CD4-positive, alpha-beta T cell treated with Interleukin-10 for 1 hour (primary cell): ENCODE results near the gene MIB1.
A peak's percentile ranks its signal among the peaks of the same experiment; 100 is the strongest.

Source experiments
- DNase-seq: peaks from one replicate; pipeline ENCODE4 v3.0.0-alpha.2; 2020

The MIB1 gene

DNA sequence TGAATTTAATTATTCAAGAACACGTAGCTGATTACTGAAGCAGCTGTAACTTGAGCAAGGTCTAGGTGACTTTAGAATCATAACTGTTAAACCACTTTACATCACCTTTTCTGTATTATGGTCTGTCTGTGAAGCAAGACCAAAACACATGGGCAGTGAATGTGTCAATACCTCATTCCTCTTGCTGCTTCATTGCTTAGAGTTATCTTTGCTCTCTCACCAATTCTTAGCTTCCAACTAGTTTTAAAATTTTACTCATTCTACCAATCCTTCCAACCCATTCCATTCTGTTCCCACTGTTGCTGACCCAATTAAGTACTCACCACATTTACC lies 80.2 kb downstream of the MIB1 start:
- DNase-seq, result no peak

DNA sequence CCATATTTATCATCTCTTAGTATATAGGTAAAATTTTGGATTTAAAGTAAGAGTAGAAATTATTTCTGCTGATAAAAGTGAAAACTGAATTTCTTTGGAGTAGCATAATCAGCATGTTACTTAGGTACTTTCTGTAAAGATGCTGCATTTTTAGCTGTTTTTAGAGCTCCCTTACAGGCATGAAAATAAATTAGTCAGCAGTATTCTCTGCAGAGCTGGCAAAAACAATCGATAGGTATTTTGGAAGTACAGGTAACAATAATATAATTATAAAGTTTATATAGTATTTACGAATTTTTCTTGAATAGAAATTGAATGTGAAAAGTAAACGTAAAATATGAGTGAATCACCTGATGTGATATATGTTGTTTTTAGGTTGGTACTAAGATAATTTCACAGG lies 83.3 kb downstream of the MIB1 start:
- DNase-seq, result no peak

DNA sequence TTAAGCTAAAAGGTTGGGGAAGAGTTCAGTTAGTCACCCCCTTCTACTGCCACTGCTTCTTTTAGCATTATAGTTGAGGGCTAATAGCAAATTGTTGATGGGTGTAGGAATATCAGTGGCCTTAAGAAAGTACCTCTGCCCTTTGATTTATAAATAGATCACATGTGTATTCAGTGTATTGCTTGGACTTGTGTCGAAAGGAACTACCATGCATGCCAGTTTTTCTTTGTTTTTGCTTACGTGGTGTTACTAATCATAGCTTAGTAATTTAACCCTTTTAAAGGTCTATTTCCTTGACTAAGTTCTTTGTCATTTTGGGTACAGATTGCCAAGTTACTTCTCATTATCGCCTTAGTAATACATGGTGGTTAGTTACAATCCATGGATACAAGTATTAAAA lies 85.6 kb downstream of the MIB1 start:
- DNase-seq, result no peak

DNA sequence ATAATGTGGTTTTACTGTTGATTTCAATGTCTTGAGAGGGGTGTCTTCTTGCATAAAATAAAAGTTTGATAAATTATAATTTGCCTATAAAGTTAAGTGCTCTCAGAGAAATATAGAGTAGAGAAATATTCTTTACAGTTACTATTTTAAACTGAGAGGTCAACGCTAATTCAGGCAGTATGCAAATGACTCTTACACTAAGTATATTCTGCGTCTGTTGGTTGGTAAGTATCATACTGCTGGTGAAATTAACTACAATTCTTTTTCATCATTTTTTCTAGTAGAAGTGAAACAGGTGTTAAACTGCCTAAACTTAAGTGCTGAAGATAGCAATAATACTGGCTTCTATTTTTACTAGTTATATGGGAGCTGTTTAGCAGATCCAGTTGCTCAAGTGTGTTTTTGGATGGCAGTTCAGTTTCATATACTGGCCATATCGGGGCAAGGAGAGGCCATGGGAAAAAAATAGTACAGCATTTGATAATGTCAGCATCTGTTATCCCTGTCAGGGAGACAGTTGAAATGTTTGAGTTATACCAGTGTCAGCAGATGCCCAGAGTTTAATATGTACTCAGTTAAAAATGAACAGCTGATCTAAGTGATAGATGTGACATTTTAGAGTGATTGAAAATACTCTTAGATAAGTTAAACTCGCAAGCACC lies 86.2 kb downstream of the MIB1 start:
- DNase-seq, result no peak

DNA sequence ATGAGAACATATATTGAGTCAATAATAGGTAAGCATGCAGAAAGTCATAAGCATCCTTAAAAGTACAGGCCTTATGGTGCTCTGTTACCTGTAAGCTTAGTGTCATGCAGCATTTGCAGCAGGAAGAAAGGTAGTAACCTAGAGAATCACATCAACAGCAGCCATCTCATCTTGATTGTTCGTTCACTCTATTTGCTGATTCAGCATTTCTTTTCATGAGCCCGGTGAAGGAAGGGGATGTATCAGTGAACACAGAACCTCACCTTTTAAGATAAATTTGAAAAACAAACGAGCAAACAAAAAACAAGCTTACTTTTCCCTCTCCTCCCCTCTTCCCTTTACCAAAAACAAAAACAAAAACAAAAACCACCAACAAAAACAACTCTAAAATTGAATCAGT lies 89.9 kb downstream of the MIB1 start:
- DNase-seq, result no peak

DNA sequence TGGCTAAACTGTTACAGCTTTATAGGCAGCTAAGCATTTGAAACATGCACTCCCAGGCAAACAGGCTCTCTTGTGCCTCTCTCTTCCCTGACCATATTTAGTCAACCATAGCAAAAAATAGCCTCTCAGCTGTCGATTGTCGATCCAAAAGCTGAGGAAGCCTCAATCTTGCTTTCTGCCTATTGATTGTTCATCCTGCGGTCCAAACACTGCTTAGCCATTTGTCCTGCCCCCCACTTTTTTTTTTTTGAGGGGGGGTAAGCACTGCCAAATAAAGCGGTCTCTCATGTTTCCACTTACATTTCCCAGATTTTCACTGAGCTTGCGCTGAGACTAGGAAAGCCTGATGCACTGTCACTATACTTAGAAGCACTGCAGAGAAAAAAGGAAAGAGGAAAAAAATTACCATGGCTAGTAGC lies 90.8 kb downstream of the MIB1 start:
- no peak for DNase-seq

DNA sequence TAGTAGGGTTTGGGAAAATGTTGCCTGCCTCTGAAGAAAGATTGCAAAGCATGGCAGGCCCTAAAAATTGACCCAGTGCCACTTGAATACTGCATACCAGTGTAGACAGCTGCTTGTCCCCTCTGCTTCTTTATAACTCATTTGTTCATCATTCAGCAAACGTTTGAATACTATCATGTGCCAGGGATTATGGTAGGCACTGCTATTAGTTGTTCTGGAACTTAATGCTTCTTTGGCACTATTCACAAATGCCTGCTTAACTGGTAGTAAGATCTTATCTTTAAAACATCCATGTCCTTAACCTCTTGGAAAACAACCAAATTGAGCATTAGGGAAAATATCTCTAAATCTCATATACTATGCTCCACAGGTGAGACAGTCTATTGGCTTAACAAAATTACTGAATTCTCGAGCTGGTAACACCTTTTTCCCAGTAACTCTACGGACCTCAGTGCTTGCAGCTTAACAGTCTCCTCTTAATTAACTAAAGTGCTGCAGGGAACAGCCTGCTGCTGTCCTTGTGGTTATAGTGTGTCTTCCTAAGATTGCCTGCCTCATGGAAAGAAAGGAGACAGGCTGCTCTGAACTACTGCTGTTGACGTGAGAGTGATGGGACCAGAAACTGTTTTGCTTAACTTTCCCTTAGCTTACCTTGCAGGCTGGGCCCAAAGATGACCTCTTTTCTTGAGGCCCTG lies 93.2 kb downstream of the MIB1 start:
- DNase-seq, result no peak

DNA sequence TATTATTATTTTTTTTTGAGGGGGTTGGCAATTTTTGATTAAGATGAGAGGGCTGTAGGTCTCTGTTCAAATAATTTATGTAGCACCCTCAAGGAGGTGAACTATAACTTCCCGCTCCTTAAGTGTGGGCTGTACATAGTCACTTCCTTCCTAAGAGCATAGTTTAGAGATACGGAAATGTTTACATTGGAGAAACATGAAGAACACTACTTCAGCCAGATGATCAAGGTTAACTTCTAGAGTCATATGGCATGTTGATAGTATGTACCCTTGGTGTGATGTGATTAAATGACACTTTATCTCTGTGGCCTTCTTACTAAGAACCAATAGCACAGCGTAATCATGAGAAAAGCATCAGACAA lies 93.7 kb downstream of the MIB1 start:
- no peak for DNase-seq

DNA sequence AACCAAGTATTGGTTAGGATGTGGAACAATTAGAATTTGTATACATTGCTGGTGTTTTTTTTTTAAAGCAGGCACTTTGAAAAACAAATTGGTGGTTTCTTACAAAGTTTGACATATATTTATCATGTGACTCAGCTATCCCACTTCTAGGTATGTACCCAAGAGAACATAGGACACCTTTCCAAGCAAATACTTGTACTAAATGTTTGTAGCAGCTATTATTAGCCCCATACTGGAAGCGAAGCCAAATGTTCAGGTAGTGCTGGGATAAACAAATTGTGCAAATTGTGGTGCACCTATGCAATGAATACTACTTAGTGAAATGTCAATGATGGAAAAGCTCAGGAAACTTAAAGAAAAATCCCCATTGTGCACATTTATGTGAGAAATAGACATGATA lies 101.0 kb downstream of the MIB1 start:
- DNase-seq, result no peak

DNA sequence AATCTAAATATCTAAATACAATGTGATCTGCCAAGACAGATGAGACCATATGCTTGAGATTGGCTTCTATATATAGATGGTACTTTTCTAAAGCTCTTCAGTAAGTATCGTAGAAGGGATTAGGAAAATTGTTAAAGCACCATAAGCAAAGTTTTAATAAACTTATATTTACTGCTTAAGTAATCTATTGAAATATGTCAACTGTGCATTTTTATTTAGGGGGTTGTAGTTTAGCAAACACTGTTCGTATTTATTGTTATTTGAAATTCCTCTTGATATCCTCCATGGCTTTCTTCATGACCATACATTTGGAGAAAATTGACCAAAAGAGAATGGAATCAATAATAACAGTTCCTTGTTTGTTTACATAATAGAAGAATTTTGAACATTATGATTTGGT lies 102.7 kb downstream of the MIB1 start:
- no peak for DNase-seq

DNA sequence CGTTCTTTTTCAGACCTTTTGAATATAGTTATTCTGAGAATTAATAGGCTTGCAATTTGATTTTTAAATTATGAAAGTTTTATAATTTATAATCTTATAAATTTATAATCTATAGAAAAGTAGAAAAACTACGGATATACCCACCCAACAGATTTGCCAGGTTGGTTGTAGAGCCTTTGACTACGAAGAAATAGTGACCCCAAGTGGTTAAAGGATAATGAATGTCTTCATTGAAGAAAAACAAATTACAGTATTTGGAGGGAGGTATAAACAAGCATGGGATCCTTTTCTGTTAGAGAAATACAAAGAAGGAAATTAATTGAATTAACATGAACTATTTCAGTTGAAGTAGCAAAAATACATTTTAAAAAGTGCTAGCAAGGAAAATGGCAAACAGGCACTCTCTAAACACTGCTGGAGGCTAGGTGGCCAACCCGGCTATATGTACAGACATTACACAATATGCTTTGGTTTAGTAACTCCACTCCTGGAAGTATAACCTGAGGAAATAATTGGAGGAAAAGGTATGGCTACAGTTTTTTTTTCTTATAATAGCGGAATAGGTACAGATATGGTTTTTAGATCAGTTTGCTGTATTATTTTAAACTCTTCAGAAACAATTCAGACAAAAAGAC lies 110.9 kb downstream of the MIB1 start:
- peak; percentile 14 for DNase-seq

DNA sequence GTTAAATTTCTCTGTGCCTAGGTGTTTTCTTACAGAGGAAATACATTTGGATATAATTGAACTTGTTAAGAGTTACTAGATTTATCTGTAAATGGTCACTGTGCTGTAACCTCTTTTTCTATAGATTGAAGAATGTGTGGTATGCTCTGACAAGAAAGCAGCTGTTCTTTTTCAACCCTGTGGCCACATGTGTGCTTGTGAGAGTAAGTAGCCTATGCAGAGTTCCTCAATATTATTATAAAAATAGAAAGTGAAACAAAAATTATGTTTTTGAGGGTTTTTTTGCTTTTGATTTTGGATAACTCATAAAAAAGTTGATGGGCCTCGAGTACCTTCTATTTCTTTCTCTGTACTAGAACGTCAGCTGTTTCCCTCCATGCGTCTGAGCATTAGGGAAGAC lies 112.4 kb downstream of the MIB1 start:
- DNase-seq, result no peak

DNA sequence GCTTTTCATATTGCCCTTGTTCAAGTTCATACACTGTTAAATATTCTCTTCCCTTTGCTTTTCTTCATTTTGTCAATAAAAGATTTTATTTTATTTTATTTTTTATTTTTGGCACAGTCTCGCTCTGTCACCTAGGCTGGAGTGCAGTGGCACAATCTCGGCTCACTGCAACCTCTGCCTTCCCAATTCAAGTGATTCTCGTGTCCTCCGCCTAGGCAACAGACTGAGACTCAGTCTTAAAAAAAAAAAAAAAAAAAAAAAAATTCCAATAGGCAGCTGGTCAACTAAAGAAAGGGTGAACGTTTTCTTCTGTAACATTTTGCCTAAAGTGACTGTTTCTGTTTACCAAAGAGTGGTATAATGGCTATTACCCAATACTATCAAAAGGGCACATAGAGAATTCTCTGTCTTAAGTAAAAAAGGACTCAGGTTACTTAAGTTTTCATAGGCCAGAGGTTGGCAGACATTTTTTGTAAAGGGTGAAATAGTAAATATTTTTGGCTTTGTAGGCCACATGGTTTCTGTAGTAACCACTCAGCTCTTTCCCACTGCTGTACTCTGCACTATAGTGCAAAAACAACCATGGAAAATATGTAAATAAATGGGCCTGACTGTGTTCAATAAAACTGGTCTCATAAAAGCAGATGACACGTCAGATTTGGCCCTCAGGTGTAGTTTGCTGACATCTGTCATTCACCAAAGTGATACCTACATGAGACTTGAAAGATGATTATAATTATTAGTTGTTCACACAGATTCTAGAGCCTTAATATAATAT lies 113.4 kb downstream of the MIB1 start:
- no peak for DNase-seq

DNA sequence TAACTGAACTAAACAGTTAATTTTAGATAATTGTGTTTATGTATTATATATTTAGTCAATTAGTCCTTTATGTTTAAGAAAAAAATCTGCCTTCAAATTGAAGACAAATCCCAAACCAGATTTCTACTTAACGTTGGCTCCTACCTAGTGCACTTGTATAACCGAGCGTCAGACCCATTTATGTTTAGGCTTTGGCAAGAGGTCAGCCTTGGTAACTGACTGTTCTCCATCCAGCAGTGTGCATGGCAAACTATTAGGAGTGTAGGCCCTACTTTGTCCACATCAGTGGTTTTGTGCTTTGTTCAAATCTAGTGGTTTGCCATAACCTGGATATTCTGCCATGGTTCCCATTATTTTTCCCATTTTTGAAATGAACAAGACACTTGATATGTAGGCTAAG lies 114.8 kb downstream of the MIB1 start:
- no peak for DNase-seq

DNA sequence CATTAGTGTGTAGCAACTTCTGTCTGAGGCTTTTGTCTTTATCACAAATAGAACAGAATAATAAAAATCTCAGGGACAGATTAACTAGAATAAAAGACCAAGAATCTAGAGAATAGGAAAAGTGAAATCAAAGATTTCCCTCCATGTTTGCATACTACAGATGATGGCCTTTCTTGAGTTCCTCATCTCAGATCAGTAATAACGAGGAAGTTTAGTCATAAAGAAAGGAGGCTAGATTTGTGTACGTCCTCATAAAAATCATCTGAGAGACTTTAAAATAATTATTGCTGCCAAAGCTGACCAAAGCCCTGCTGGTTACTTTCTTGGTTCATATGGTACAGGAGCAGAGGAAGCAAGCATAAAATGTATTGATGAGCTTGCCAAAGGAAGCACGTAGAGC lies 117.3 kb downstream of the MIB1 start:
- DNase-seq, result no peak

DNA sequence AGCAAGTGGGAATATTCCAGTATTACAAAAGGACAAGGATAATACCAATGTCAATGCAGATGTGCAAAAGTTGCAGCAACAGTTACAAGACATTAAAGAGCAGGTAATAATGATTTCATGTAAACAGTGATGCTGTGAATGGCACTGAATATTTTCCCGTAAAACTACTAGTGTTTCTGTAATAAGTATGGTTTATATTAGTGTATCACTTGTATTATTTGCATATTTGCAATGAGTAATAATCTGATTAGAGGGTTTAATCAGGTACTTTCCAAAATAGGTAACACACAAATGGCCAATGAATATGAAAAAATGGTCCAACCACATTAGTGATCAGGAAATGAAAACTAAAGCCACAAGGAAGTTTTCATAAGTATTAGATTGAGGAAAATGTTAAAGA lies 118.0 kb downstream of the MIB1 start:
- no peak for DNase-seq

DNA sequence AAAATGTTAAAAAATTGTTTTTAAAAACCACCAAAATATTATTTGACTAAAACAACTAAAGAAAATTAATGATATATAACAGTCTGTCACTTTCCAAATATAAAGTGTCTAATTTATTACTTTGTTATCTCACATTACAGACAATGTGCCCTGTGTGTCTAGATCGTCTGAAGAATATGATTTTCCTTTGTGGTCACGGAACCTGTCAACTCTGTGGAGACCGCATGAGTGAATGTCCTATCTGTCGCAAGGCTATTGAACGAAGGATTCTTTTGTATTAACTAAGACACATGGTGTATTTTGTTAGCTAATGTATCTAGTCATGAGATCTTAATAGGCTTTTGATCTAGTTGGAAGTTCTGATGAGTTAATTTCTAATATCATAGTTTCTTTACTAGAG lies 123.8 kb downstream of the MIB1 start:
- DNase-seq, result no peak

DNA sequence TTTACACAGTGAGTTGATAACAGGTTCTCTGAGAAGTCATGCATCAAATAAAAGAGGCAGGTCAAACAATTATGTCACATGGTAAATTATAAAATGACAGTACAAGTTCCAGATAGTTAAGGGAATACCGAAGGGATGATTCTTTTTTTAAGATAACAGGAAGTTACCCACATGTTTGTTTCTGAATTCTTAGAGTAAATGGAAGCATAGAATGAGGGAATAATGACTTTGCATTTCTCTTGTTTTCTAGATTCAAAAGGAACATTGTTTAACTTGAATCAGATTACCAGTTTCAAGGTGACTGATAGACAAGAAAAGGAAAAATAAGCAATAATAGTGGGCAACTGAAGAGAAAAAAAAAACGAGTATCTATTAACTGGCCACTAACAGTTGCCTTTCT lies 124.5 kb downstream of the MIB1 start:
- DNase-seq, result no peak

DNA sequence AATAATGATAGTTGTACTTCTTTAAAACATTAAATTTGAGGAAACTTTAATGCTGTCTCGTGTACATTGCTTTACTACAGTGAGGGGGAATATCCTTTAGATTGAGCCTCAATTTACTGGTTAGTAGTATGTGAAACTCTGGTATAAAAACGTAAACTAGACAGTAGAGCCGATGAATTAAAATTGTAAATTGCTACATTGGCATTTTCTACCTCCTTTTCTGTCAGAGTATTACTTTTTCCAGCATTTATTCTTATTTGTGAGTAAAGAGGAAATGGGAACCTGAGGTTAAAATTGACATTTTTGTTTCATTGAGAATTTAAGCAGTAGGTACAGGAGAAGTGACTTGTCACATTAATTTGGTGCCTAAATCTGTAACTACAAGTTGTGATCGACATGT lies 128.2 kb downstream of the MIB1 start:
- no peak for DNase-seq

DNA sequence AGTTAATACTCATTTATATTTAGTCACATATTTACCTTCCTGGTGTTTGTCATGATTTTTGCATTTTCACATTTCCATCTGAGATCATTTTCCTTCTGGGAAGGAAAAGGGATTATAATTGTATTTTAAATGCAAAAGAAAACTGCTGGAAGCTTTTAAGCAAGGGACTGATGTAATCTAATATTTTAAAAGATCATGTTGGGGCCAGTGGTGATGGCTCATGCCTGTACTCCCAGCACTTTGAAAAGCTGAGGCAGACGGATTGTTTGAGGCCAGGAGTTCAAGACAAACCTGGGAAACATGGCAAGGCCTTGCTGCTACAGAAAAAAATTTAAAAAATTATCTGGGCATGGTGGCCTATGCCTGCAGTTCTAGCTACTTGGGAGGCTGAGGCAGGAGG lies 149.0 kb downstream of the MIB1 start:
- no peak for DNase-seq

DNA sequence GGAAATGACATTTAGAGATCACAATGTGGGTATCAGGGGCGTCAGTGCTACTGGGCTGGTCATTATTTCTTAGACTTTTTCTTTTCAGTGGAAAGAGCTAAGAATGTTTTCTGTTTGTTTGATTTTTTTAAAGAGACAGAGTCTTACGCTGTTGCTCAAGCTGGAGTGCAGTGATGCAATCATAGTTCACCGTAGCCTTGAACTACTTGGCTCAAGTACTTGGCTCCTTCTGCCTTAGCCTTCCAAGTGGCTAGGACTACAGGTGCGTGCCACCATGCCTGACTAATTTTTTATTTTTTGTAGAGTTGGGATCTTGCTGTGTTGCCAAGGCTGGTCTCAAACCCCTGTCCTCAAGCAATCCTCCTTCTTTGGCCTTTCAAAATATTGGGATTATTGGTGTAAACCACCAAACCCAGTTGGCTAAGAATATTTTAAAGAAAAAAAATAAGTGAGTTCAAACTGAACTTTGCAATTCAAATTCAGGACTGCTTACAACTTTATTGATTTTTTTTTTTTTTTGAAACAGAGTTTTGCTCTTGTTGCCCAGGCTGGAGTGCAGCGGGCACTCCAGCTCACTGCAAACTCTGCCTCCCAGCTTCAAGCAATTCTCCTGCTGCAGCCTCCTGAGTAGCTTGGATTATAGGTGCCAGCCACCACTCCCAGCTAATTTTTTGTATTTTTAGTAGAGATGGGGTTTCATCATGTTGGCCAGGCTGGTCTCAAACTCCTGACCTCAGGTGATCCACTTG lies 154.2 kb downstream of the MIB1 start:
- DNase-seq, result no peak

DNA sequence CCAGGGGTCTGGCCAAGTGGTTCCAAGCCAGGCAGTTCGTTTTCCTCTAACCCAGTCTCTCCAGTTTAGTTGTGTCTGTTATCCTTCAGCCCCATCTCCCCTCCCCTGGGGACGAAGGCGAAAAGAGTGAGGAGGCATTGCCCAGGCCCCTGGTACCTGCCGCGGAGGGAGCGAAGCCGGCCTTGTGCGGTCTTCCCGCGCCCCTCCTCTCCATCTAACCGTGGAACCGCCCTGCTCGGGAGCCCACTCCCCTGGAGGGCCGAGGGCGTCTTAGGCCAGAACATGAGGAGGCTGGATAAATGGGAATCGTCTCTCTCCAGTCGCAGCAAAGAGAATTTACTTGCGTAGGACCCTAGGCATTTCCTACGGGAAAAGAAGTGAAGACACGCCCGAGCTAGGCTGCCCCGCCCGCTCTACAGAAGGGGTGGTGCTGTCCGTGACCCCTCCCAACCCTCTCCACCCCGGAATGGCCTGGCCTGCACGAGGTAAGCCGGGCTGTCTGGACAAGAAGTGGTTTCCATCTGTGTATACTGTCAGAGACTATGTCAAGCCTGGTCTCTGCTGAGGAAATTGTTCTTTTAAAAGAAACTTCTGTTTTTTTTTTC lies 156.2 kb downstream of the MIB1 start:
- DNase-seq, result no peak

DNA sequence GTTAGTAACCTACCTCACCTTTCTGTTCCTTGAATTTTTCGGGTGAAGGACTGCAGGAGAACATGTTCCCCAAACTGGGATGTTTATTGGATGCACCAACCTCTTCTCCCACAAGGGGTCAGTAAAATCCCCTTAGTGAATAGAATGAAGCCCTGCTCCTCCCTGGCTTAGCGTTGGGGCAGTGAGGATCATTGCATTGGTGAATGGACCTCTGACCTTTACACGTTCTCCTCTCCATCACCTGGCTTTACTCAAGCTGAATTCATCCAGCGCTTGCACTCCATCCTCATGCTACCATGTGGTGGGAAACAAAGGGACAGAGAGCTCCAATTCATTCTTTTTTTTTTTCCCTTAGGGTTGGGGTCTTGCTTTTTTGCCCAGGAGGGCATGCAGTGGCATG lies 157.2 kb downstream of the MIB1 start:
- peak; percentile 19 for DNase-seq
